CD4-positive, alpha-beta T cell treated with Interferon alpha-2 for 1 hour (primary cell): Measurements from ENCODE around the gene TMEM131.
"Not testable (repeated sequence)": the region's sequence is repeated elsewhere in the genome, so short reads cannot be mapped to it uniquely, and the experiment has no call there.

Experiments used
- DNase-seq, 2 donors: peaks; one replicate each; pipeline ENCODE4 v3.0.0-alpha.2; 2020 to 2022

The TMEM131 gene

DNA sequence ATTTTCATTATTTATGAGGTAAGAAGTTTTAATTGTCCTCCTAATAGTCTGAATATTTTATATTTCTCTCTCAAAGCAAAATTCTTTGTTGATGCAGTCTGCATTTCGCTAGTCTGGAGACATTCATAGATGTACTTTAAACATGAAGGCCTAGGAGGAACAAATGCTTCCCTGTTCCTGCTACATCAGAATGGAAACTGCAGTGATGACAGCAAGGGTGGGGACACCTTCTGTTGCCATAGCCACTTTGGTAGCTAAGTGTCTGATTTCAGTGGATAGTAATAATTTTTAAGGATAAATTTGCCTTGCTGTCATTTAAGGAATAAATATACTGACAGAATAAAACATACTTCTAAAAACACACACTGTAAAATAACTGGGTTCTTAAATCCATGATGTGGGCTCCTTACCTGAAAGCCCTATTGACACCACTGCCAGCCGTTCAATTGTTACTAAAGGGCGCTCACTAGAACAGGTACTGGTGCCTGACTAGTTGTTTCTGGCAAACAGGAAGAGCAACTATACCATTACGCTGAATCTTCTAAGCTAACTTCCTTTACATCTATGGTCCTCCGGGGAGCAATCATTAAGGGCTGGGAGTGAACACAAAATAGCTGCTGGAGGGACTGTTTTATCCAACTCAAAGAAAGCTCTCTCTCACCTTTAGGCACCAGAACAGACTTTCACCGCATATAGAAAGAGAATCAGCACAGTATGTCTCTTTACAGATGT lies 88.2 kb downstream of the TMEM131 start:
- DNase-seq, result no peak

DNA sequence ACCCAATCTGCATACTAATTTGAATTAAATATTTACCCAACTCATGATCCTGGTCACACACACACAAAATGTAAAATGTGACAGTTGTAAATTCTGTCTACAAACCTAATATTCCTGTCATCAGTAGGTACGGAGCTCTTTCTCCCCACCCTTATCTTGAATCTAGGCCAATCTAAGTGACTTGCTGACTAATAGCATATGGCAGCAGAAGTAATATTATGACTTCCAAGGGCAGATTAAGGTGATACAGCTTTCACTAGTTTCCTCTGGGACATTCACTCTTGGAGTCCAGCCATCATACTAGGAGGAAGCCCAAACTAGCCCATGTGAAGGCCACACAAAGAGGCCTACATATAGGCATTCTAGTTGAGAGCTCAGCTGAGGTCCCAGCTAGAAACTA lies 89.4 kb downstream of the TMEM131 start:
- no peak for DNase-seq

DNA sequence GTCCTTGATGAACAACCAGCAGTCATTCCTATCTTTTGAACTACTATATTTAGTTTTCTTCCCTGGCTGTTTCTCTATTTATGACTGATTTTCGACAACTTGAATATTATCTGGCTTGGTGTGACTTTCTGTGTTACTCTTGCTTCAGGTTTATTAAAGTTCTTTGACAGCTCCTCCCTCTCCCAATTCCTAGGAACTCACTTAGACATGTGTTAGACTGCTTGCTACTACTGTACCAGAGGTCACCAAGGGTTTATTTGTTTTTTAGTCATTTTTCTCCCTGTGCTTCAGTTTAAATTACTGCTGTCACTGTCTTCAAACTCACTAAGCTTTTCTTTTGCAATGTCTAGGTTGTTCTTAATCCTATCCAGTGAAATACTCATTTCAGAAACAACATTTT lies 90.5 kb downstream of the TMEM131 start:
- DNase-seq, result no peak

DNA sequence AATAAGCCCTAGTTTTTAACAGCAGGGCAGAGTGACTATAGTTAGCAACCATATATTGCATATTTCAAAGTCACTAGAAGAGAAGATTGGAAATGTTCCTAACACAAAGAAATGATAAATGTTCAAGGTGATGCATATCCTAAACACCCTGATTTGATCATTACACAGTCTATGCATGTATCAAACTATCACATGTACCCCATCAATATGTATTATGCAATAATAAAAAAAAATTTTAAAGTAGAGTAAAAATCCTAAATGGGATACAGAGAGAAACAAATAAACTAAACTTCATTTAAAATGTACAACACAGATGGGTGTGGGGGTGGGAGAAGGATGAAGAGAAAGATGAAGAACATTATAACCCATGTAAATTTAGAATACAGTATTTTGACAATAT lies 93.9 kb downstream of the TMEM131 start:
- DNase-seq, result no peak

DNA sequence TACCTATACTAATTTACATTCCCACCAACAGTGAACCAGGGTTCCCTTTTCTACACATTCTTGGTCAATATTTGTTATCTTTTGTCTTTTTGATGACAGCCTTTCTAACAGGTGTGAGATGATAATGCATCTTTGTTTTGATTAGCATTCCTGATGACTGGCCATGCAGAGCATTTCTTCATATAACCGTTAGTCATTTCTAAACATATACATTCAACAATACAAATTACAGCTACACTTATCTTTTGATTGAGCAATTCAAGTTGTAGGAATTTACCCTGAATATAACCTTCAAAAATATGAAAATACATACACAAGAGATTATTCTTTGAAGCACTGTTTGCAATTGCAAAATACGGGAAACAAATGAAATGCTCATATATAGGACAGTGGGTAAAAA lies 94.9 kb downstream of the TMEM131 start:
- DNase-seq, result no peak

DNA sequence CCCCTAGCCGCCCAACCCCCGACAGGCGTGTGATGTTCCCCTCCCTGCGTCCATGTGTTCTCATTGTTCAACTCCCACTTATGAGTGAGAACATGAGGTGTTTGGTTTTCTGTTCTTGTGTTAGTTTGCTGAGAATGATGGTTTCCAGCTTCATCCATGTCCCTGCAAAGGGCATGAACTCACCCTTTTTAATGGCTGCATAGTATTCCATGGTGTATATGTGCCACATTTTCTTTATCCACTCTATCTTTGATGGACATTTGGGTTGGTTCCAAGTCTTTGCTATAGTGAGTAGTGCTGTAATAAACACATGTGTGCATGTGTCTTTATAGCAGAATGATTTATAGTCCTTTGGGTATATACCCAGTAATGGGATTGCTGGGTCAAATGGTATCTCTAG lies 102.7 kb downstream of the TMEM131 start:
- DNase-seq, result not testable (repeated sequence)

DNA sequence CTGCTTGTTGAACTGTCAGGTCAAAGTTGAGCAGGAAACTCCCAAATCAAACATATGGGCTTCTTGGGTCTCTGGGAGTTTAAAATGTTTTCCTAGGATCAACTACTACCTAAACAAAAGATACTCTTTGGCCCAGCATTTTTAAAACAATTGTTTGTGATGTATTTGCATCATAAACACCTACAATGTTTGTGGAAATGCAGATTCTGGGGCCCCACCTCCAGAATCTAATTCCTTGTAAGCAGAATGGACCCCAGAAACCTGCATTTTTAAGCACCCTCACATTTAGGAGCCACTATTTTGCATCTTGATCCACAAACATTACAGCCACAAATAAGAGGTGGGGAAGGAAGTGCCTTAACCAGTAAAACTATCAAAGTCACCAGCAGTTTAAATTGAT lies 104.1 kb downstream of the TMEM131 start:
- no peak for DNase-seq

DNA sequence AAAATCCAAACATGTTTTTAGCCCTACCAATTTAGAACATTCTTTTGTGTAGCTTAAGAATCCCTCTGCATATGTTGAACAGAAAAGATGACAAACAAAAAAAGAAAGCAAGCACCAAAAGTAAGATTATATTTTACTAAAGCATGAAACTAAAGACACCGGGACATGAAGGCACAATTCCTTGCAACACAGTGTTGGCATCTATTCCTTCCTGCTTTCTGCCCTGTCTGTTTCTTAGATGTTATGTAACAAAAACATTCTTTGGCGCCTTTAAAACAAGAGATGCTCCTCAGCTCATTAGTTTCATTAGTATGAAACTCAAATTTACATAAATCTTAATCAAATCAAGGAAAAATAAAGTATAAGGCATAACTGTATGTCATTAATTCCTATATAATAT lies 106.6 kb downstream of the TMEM131 start:
- no peak for DNase-seq

DNA sequence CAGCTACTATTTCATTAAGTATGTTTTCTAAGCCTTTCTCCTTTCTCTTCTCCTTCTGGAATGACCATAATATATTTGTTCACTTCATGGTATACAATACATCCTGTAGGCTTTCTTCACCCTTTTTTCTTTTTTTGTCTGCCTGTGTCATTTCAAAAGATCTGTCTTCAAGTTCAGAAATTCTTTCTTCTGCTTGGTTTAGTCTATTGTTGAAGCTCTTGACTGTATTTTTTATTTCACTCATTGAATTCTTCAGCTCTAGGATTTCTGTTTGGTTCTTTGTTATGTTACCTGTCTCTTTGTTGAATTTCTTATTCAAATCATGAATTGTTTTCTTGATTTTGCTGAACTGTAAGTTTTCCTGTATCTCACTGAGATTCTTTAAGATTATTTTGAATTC lies 109.9 kb downstream of the TMEM131 start:
- no peak for DNase-seq

DNA sequence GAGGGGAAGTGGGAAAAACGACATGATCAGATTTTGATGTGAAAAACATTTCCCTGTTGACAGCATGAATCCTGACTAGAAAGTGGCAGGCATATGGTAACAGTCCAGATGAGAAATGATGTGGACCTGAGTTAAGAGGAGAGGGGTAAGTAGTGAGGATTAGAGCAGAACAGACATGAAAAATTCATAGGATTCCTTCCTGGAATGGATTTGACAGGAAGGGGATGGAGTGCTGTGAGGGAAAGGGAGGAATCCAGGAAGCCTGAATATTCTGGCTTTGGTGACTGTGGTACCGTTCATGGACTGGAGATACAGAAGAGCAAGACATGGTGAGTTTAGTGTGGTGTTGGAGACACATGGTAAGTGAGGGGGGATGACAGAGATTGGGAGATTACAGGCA lies 115.4 kb downstream of the TMEM131 start:
- DNase-seq, result no peak

DNA sequence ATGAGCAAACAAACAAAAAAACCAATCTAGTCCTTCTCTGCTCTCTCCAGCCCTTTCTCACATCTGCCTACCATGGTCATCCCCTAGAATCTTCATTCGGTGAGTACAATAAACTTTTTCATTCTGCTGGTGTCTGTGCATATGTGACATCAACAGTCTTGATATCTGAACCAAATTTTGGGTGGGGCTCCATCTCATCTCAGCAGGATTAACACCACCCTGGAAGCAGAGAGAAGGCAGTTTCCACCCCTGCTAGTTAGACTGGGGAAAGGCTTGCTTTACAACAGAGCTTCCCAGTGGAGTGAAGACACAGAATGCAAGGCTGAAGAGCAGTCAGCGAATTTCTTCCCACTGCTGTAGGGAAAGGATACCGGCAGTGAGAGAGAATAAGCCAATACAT lies 116.9 kb downstream of the TMEM131 start:
- DNase-seq, result no peak

DNA sequence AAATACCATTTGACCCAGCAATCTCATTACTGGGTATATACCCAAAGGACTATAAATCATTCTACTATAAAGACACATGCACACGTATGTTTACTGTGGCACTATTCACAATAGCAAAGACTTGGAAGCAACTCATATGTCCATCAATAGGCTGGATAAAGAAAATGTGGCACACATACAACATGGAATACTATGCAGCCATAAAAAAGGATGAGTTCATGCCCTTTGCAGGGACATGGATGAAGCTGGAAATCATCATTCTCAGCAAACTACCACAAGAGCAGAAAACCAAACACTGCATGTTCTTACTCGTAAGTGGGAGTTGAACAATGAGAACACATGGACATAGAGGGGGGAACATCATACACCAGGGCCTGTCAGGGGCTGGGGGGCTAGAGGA lies 117.4 kb downstream of the TMEM131 start:
- DNase-seq, result not testable (repeated sequence)

DNA sequence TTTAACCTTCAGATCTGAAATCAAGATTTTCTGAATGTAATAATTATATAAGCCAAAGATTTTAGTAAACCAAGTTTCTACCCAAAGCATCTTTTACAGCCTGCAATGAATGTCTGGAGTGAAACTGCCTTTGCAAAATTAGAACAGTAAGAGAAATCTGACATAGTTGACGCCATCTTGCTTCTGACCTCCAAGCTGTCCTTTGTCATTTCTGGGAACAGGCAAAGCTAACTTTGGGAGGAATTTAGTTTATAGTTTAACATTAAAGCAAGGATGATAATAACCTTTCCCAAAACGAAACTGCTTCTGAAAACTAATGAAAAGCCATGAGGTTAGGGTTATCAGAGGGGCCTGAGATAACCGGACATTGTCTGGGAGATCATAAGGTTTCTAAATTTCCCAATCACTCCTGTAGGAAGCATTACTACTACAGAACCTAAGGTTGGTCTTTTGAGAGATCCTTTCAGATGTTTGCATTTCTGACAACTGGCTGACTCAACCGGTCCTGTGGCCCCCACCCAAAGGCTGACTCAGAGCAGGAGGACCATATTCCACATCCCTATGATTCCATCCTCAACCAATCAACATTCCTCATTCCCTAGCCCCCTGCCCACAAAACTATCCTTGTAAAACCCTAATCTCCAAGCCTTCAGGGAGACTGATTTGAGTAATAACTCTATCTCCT lies 124.5 kb downstream of the TMEM131 start:
- DNase-seq, result no peak

DNA sequence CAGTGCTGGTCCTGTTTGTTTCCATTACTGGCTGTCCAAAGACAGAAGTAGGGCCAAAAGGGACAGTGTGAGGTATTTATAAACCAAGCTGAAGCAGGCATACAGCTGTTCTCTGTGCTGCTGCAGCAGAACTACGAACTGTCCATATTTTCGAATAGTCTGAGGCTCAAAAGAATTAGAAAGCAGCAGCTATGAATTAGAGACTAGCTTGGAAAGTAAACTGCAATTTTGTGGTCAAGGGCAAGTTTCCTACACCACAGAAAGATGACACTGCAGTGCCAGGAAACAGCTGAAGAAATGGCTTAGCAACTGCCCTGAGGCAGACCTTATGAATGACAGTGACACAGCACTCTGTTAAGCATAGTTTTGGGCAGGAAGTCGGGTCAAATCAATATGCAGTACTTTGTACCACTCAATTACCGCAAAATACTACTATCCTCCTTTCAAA lies 125.3 kb downstream of the TMEM131 start:
- peak; percentile 36 to 46 for DNase-seq

DNA sequence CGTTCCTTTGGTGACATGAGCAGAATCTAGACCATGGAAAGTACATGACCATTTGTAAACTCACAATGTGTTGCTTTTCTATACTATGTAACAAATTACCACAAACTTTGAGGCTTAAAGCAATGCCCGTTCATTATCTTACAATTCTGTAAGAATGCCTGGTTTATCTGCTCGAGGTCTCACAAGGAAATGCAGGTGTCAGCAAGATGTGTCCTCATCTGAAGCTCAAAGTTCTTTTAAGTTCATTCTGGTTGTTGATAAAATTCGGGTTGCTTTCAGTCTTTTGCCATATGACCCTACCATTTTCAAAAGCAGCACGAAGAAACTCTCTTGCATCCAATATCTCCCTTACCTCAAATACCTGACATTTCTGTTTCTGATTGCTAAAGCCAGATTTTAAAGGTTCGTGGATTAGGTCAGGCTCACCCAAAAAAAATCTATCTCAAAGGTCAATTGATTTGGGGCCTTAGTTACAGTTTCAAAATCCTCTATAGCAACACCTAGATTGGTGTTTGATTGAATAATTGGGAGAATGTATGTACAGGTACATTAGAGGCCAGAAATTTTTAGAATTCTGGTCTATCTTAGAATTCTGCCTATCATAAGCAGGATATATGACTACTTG lies 125.9 kb downstream of the TMEM131 start:
- no peak for DNase-seq

DNA sequence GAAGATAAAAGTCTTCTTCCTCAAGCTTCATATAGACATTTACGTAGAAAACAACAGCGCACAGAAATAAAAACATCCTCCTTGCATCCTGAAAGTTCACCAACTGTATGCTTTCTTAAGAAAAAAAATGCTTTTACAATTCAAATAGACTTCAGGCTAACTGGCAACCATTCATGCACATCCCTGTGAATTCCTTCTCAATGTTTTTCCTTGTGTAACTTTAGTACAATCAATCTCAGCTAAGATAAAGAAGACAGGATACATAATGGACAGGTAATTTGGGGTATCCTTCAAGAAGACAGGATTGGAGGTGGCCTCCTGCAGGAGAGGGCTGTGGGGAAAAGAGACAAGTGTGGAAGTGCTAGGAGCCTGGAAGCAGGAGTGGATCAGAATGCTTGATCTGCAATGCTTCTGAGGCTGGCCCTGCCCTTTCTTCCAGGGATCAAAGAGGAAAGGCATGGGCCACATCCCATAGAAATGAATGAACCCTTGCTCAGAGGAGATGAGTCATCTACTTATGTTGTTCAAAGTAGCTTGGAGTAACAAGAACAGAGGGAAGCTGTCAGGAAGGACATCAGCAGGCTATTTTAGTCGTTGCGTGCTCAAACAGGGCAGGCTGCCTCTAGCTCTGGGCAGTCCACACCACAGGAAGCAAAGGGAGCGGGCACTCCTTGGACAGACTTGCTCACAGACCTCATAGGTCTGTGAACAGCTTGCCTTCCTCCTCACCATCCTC lies 126.6 kb downstream of the TMEM131 start:
- no peak for DNase-seq

DNA sequence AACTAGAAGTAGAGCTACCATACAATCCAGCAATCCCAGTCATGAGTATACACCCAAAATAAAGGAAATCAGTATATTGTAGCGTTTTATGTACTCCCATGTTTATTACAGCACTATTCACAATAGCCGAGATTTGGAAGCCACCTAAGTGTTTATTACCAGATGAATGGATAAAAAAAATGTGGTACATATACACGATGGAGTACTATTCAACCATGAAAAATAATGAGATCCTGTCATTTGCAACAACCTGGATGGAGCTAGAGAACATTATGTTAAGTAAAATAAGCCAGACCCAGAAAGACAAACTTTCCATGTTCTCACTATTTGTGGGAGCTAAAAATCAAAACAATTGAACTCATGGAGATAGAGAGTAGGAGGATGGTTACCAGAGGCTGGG lies 131.9 kb downstream of the TMEM131 start:
- no peak for DNase-seq

DNA sequence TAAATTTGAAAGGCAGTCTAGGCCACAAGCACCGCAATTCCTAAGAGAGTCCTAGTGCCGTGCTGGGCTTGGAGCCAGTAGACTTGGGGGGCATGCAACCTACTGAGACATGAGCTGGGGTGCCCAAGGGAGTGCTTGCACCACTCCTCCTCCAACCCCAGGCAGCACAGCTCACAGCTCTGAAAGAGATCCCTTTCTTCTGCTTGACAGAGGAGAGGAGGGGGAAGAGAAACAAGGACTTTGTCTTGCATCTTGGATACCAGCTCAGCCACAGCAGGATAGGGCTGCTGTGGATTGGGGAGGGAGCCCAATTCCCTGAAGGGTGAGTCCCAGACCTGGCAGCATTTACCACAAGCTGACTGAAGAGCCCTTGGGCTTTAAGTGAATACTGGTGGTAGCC lies 134.6 kb downstream of the TMEM131 start:
- no peak for DNase-seq

DNA sequence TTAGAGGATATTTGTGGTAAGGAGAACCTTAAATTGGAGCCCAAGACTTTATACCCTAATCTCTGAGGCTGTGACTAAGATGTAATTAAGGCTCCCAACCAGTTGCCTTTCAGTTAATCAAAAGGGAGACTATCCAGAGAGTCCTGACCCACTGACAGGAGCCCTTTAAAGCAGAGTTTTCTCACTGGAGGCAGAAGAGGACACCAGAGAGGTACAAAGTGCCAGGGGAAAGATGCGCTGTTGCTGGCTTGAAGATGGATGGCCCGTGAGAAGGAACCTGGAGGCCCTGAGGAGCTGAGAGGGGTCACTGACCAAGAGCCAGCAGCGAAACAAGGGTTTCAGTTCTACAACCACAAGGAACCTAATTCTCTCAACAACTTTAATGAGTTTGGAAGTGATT lies 137.3 kb downstream of the TMEM131 start:
- no peak for DNase-seq

DNA sequence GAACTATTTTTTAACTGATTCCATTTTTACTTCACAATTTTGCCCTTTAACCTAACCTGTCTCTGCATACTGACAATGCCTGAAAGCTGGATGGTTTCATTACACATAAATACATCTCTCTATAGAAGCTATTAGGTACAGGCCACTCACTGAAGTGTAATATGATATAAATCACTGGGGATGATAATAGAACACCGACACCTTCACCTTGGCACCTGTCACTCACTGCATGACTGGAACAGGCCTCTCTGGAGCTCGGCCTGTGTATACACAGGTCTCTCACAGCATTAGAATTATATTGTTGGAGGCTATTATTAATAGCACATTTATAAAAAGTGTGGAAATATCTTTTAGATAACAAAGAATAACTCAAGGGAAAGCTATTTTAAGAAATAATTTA lies 138.2 kb downstream of the TMEM131 start:
- DNase-seq, result no peak

DNA sequence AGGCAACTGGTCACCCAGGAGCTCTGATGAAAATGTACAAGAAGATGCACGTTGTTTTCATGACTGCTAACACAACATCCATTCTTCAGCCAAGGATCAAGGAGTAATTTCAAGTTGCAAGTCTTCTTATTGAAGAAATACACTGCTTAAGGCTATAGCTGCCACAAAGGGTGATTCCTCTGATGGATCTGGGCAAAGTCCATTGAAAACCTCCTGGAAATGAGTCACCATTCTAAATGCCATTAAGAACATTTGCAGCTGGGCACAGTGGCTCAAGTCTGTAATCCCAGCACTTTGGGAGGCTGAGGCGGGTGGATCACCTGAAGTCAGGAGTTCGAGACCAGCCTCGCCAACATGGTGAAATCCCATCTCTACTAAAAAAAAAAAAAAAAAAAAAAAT lies 142.7 kb downstream of the TMEM131 start:
- not testable (repeated sequence) for DNase-seq

DNA sequence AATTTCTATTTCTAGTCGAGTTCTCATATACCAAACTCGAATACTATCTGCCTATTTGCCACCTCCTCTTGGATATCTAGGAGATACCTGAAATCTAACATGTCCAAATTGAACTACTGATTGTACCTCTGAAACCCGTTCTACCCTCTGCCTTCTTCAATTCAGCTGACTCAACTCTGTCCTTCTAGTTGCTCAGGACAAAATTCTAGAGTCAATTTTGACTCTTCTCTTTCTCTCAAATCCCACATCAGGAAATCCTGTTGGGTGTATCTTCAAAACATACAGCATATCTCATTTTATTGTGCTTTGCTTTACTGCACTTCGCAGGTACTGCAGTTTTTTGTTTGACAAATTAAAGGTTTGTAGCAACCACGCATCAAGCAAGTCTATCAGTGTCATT lies 144.6 kb downstream of the TMEM131 start:
- DNase-seq, result no peak

DNA sequence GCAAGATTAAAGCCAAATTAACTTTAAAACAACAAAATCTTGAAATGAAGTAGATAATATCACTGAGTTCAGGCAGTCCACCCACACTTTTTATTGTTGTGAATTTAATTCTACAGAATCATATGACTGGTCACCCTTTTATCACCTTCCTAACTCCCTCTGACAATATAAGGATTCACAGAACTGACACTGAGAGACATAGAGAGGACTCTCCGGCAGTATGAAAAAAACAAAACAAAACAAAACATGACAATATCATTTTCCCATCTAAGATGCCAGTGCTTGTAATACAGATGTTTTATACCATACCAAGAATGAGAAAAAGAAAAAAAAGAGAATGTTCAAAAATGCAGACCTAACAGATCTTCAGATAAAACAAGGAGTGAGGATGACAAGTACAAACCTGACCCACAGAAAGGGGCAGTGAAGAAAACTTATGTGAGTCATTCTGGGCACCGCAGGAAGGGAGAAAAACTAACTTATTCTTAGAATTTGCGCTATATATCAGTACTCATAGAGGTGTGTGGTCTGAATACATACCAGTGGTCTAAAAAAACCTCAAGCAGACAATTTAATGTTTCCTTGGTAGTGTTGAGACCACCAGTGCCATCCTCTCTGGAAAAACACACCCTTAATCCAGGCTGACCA lies 145.7 kb downstream of the TMEM131 start:
- no peak for DNase-seq
